ACC112 (cell line): ENCODE data around the gene DBH.

Experiments used
- H2AFZ ChIP-seq: fragments of 200-600 bp; sonication (generic); one replicate; pipeline ENCODE4 v1.6.0; 2017; ENCODE audit warnings: antibody characterized with exemption, low read length; ENCODE audit not compliant: unreplicated experiment
- H3K27ac ChIP-seq: fragments of 200-600 bp; sonication (generic); 2 replicates; pipeline ENCODE4 v1.5.1; 2014; ENCODE audit warnings: low read depth, mild to moderate bottlenecking, antibody characterized with exemption, low read length, moderate library complexity
- H3K27me3 ChIP-seq: fragments of 200-600 bp; sonication (generic); 2 replicates; pipeline ENCODE4 v1.6.1; 2014; ENCODE audit warnings: mild to moderate bottlenecking, antibody characterized with exemption, low read length, moderate library complexity, mixed read lengths; ENCODE audit not compliant: insufficient read depth
- H3K36me3 ChIP-seq: fragments of 200-600 bp; sonication (generic); 2 replicates; pipeline ENCODE4 v1.6.1; 2016; ENCODE audit warnings: mild to moderate bottlenecking, antibody characterized with exemption, low read length, moderate library complexity, mixed read lengths; ENCODE audit not compliant: insufficient read depth
- H3K4me1 ChIP-seq: fragments of 200-600 bp; sonication (generic); one replicate; pipeline ENCODE4 v1.6.1; 2016; ENCODE audit warnings: low read length, mixed read lengths; ENCODE audit not compliant: insufficient read depth, unreplicated experiment, control insufficient read depth
- H3K4me3 ChIP-seq: fragments of 200-600 bp; sonication (generic); 2 replicates; pipeline ENCODE4 v1.5.1; 2014; ENCODE audit warnings: mild to moderate bottlenecking, low read depth, low read length
- H3K79me2 ChIP-seq: fragments of 200-600 bp; sonication (generic); one replicate; pipeline ENCODE4 v1.6.0; 2016; ENCODE audit warnings: low read length; ENCODE audit not compliant: control insufficient read depth, unreplicated experiment, insufficient read depth

Gene DBH

DNA sequence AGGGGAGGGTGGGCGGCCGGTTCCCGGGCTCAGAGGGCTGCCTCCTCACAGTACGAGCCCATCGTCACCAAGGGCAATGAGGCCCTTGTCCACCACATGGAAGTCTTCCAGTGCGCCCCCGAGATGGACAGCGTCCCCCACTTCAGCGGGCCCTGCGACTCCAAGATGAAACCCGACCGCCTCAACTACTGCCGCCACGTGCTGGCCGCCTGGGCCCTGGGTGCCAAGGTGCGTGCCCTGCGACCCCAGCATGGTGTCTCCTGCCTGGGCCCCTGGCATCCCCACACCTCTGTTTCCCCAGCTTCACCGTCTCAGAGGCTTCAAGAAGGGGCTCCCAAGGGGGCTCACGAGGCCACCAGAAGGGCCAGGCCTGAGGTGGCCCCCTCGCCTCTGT is 7.2 kb downstream of the DBH start:
- H3K4me1 ChIP-seq, result no peaks in the 10 kb centered on the region
- H3K79me2 ChIP-seq, result no peaks in the 10 kb centered on the region
- H3K27ac ChIP-seq, result no peak overlapping the region
- peaks cover 53% of the 10 kb centered on the region for H3K27me3 ChIP-seq
- no peak overlapping the region for H3K4me3 ChIP-seq
- H3K36me3 ChIP-seq, result no peaks in the 10 kb centered on the region
- H2AFZ ChIP-seq, result no peak overlapping the region

DNA sequence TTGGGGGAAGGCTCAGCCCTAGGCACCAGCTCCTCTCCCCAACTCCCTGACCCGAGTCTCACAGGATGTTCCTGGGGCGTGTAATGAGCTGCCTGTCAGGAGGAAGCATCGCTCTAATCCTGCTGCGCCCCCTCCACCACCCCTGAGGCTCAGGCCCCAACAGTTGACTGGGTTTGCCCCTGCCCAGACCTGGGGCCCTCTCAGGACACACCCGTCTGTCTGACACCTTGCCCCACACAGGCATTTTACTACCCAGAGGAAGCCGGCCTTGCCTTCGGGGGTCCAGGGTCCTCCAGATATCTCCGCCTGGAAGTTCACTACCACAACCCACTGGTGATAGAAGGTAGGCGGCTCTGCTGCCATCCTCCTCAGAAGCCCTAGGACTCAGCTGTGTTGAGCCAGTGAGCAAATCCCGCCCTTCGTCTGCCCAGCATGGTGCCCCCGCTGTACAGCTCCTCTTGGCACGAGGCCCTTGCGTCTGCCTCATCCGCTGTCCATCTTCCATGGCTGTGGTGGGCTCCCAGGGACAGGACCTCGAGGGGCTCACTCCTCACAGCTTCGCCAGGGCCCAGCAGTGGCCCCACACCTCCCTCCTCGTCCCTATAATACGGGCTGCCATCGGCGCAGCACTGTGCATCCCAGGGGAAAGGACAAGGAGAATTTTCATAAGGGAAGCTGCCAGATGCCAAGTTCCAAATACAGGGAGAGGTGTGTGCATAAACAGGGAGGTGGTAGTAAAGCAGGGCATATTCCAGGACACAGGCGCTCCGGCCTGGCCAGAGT is 8.0 kb downstream of the DBH start:
- no peak overlapping the region for H3K4me3 ChIP-seq
- no peaks in the 10 kb centered on the region for H3K36me3 ChIP-seq
- H3K27ac ChIP-seq, result no peak overlapping the region
- H2AFZ ChIP-seq, result no peak overlapping the region
- H3K4me1 ChIP-seq, result no peaks in the 10 kb centered on the region
- no peaks in the 10 kb centered on the region for H3K79me2 ChIP-seq
- H3K27me3 ChIP-seq, result peaks cover 61% of the 10 kb centered on the region

DNA sequence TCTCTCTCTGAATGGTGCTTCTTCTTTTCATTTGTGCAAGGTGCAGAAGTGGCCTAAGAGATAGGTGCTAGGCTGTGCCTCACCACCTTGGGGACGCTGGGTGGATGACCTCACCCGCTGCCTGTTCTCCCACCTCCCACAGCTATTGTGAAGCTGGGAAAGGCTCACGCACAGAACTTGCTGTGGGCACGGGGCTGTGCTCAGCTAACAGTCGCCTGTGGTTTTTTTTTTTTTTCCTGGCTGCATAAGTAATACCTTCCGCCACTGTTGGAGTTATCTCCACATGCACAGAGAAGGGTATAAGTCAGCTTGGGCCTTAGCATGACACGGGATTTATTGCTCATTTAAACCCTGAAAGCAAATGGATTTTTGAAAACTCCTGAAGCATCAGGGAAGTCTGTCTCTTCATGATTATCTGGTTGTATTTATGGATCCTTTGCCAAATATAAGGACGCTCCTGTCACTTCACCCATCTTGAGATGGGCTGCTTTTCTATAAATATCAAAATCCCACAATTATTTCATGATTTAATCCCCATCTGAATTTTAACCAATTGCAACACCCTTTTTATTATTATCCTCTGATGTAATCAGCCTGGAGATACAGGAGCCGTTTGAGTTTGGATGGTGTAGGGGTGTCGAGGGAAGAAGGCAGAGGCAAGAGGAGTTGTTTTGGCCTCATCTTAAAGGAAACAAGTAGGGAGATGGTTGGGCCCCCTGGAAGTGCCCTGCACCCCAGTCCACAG is 9.0 kb downstream of the DBH start:
- Histone ChIP-seq H3K4me1 (no peaks in the 10 kb centered on the region), H3K27ac (no peak overlapping the region), H2AFZ (no peak overlapping the region), H3K4me3 (no peak overlapping the region), H3K36me3 (no peaks in the 10 kb centered on the region), H3K27me3 (peaks cover 57% of the 10 kb centered on the region), H3K79me2 (no peaks in the 10 kb centered on the region)

DNA sequence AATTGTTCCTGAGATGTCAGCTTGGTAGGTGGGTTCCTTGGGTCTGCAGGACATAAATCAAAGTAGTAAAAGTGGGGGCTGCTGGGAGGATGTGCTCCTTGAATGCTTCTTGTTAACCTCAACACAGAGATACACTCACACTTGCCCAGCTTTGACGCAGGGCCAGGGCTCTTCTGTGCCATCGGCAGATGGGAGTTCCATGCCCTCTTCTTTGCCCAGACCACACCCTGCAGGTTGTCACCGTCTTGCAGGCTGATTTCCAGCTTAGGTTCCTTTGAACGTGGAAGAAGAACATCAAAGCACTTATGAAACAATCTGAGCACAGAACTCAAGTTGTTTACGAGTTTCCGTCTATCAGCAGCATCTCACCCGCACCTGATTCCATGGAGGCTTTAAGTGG is 11.0 kb downstream of the DBH start:
- H3K4me3 ChIP-seq, result no peak overlapping the region
- H3K27me3 ChIP-seq, result peaks cover 48% of the 10 kb centered on the region
- no peak overlapping the region for H3K27ac ChIP-seq
- no peaks in the 10 kb centered on the region for H3K36me3 ChIP-seq
- H3K79me2 ChIP-seq, result no peaks in the 10 kb centered on the region
- no peak overlapping the region for H2AFZ ChIP-seq
- H3K4me1 ChIP-seq, result no peaks in the 10 kb centered on the region

DNA sequence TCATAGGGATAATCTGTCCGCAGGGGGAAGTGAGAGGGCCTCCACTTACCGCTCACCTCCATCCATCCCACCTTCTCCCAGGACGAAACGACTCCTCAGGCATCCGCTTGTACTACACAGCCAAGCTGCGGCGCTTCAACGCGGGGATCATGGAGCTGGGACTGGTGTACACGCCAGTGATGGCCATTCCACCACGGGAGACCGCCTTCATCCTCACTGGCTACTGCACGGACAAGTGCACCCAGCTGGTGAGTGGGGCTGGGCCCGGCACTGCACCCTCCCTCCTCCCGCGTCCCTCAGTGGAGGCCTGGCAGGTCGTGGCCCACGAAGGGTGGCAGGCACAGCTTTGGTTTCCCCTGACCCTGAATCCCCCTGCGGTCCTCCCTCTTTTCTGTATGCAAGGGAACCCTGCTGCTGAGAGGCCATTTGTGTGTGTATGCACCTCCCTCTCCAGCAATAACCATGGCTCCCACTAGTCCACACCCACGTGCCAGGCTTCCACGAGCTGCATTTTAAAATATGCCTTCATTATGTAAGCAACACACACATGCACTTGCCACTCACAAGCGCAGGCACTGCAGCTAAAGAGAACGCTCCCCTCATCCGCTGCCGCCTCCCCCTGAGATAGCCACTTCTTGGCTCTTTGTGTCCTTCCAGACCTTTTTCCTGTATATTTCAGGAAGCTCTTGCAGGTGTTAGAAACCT is 11.8 kb downstream of the DBH start:
- Histone ChIP-seq H3K79me2 (no peaks in the 10 kb centered on the region), H3K4me1 (no peaks in the 10 kb centered on the region), H3K27ac (no peak overlapping the region), H3K27me3 (peaks cover 48% of the 10 kb centered on the region), H2AFZ (no peak overlapping the region), H3K36me3 (no peaks in the 10 kb centered on the region), H3K4me3 (no peak overlapping the region)

DNA sequence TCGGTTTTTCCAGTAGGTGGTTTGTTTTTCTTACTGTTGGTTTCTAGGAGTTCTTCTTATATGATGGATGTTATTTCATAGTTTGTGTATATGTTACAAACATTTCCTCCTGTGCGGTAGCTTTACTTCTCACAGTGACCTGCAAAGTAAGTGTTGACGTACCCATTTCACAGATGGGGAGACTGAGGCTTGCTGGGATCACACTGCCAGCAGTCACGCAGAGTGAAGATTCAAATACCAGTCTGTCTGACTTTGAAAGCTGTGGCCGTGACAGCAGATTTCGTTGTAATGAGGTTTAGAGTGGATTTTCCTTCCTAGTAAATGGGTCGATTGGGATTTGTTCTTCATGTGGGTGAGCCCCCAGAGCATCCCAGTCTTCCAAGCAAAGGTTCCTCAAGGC is 13.0 kb downstream of the DBH start:
- Histone ChIP-seq H3K27me3 (peaks cover 45% of the 10 kb centered on the region), H3K27ac (no peak overlapping the region), H3K79me2 (no peaks in the 10 kb centered on the region), H3K36me3 (no peaks in the 10 kb centered on the region), H3K4me1 (no peaks in the 10 kb centered on the region), H3K4me3 (no peak overlapping the region), H2AFZ (no peak overlapping the region)

DNA sequence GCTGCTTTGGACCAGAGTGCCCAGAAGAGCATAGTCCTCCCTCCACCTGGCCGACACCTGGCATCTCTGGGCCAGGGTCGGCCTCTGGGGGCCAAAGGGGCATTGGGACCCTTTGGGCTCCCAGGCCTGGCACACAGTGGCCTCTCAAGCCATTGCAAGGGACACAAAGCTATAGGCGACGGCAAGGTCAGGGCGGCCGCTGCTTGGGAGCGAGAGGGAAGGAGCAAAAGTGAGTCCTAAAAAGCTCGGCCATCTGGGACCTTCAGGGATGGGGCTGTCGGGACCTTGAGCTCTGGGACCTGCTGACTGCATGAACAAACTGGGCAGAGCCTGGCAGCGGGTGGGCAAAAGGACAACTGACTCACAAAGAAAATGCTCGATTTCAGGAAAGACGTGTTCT is 13.9 kb downstream of the DBH start:
- H3K4me1 ChIP-seq, result no peaks in the 10 kb centered on the region
- H3K36me3 ChIP-seq, result no peaks in the 10 kb centered on the region
- no peak overlapping the region for H2AFZ ChIP-seq
- no peak overlapping the region for H3K27ac ChIP-seq
- H3K4me3 ChIP-seq, result no peak overlapping the region
- peaks cover 54% of the 10 kb centered on the region for H3K27me3 ChIP-seq
- H3K79me2 ChIP-seq, result no peaks in the 10 kb centered on the region

DNA sequence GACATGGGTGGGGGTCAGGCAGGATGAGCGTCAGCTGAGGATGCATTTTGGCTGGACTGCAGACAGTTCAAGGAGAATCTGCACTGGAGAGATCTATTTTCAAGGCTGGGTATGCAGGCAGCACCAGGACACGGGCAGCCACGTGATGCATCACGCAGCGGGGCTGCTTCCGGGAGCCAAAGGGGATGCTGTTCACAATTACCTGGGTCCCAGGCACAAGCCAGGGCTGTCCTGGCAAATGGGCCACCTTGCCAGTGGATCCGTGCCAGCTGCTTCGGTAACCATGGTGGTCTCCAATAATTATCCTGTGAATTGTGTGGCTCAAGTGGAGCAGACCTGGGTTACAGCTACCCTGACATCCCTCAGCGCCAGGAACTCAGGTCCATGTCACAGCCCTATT is 17.5 kb downstream of the DBH start:
- Histone ChIP-seq H3K27me3 (peaks cover 44% of the 10 kb centered on the region), H3K79me2 (no peaks in the 10 kb centered on the region), H3K4me1 (peaks cover 4% of the 10 kb centered on the region), H3K27ac (no peak overlapping the region), H3K4me3 (no peak overlapping the region), H3K36me3 (no peaks in the 10 kb centered on the region), H2AFZ (no peak overlapping the region)

DNA sequence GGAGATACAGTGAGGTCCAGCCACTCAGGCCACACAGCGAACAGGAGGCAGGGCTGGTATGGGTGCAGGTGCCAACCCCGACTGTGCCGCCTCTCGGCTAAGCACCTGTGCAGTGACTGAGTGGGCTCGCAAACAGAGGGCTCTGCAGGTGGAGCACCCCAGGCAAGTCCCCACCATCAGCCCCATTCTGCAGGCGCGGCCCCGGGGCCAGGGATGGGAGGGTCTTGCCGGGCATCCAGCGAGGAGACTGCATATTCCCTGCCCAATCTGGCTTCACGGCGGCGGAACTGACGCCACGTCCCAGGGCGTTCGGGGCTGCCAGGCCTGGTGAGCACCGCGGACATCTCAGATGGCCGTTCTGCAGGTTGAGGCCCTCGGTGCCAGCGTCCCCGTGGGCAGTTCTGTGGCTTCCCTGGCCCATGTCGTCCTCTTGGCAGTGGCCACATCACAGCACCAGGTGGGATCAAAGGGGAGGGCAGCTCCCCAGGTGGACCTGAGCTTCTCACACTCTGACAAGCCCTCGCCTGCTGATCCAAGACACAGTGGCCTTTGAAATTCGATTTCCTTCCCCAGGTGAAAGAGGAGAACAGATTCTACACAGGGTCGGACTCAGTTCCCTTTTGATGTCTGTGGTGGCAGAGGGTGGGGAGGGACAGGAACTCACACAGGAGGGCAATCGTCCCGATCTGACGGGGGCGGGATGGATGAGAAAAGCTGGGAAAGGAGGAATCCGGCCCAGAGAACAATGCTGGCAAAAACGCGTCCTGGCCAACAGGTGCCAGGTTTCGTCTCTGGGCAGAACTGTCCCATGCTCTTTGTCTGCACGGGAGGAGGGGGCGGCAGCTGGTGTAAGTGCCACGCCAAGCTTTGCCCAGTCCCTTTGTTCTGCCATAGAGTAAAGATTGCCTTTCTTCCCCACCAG is 18.8 kb downstream of the DBH start:
- peaks cover 36% of the 10 kb centered on the region for H3K27me3 ChIP-seq
- H3K4me3 ChIP-seq, result no peak overlapping the region
- no peak overlapping the region for H2AFZ ChIP-seq
- peaks cover 16% of the 10 kb centered on the region for H3K4me1 ChIP-seq
- no peak overlapping the region for H3K27ac ChIP-seq
- no peaks in the 10 kb centered on the region for H3K79me2 ChIP-seq
- H3K36me3 ChIP-seq, result no peaks in the 10 kb centered on the region

DNA sequence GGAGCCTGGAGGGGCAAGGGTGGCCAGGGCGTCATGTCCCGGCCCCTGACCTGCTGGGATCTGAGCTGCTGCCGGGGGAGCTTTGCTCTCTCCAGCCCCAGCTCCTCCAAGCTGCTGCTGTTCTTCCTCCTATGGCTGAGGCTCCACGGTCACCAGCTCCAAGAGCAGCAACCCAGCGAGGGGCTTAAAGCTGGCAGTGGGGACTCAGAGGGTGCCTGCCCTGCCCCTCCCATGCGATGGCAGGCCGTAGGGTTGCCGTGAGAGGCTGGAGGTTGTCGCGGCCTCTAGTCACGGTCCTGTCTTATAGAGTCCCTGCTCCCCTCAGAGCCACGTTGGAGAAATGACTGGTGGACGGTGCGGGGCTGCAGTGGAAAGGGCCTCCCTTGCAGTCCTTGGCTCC is 19.5 kb downstream of the DBH start:
- H2AFZ ChIP-seq, result no peak overlapping the region
- H3K36me3 ChIP-seq, result no peaks in the 10 kb centered on the region
- H3K4me3 ChIP-seq, result no peak overlapping the region
- peaks cover 33% of the 10 kb centered on the region for H3K27me3 ChIP-seq
- H3K27ac ChIP-seq, result no peak overlapping the region
- no peaks in the 10 kb centered on the region for H3K79me2 ChIP-seq
- H3K4me1 ChIP-seq, result peaks cover 16% of the 10 kb centered on the region
